GM18519 (cell line): Measurements from ENCODE around the gene MTMR10.

Experiments
- ATAC-seq: cut with Tn5 transposase; IDR thresholded peaks from one replicate; pipeline ENCODE4 v1.9.1; 2021; ENCODE audit warnings: mild to moderate bottlenecking, moderate library complexity; ENCODE audit not compliant: unreplicated experiment, low FRiP score

The MTMR10 gene

DNA sequence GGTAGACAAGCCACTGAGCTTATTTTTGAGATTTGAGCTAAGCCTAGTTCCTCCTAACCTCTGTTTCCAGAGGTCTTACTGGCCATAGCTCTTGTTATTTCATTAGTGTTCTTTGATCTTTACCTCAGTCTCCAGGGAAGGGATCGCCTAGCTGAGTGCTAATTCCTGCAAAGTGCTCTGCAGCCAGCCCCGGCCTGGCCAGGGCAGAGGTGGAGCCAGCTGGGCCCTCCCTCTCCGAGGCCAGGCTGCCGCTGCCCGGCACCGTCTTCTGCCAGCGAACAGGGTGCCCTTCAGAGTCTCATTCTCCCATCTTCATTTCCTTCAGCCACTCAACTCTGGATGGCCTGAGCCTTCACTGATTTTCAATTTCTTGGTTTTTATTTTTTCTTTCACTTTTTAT lies 68.0 kb downstream of the MTMR10 start:
- no peak for ATAC-seq

DNA sequence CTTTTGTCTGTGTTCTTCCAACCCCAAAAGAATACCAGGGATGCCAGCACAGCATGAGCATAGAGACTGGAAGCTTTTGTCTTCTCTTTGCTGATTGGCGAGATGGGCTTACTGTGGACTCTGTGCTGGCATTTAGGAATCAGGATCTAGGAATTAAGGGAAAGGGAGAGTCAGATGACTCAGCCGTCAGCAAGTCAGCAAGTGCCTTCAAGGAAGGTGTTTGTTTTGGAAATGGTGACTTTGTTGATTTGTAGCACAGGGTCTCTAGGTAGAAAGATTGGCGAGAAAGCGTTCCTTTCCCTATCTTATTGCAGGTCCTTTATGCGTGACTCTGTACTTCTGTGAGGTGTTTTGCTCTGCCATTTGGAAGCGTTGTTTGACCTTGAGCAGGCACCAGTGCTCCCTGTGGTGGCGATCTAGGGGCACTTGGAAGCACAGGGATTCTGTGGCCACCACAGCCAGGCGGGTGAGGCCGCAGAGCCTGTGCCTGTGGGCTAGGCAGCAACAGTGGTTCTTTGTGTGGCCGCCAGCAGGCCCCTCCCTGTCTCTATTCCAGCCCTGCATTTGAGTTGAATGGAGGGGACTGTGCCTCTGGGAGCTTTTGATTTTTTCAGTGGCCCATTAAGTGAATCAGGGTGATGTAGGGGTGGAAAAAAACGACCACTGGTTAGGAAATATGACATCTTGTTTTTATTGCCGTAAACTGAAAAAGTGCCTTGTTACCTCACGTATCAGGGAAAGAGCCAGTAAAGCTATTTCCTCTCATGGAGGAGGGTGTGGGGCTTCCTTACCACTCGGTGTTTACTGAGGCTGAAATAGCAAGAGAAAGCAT lies 68.7 kb downstream of the MTMR10 start:
- ATAC-seq: no peak

- ATAC-seq: no peak
Measured at GRCh38 chr15:30921781-30922479, 69.5 kb downstream of the MTMR10 start.

- no peak for ATAC-seq
Measured at GRCh38 chr15:30921106-30921505, 70.3 kb downstream of the MTMR10 start.

DNA sequence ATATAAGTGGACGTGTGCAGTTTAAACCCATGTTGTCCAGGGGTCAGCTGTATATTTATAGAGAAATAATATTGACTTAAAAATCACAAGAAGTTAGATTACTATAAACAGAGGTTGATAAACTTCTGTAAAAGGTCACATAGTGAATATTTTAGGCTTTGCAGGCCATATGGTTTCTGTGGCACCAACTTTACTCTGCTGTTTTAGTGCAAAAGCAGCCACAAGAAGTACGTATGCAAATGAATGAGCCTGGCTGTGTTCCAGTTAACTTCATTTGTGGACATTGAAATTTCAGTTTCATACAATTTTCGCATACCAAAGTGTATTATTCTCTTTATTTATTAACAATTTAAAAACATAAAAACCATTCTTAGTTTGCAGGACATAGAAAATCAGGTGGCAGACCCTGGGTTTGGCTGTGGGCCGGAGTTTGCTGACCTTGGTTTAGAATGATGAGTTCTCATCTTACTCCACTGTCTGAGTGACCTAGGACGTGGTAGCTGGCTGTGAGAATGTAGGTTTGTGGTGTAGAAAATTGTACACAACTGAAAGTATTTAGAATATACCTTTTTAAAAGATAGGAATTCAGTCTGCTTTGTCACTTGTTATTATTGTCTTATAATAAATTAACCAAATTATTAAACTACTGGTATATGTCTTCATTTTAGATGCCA lies 71.4 kb downstream of the MTMR10 start:
- ATAC-seq: no peak

DNA sequence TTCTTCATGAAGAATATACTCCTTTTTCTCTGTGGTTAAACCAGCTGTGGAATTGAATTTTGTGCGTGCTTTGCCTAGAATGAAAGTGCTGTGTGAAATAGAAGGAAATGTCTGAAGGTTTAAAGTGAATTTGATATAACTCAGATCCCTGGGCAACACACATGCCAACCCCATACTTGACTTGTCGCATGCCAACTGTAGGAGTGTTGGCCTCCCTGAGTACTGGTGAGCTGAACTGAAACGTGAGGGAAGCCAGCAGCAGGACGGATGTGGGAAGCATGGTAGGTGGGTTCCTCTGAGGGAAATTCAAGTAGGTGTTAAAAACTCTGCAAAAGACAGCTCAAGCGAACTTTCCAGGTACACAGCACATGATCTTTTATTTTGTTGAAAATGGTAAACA lies 73.1 kb downstream of the MTMR10 start:
- ATAC-seq: no peak

- ATAC-seq: no peak
Measured at GRCh38 chr15:30917675-30918074, 73.8 kb downstream of the MTMR10 start.

GRCh38 chr15:30917013-30917412 lies 74.4 kb downstream of the MTMR10 start:
- ATAC-seq: no peak

DNA sequence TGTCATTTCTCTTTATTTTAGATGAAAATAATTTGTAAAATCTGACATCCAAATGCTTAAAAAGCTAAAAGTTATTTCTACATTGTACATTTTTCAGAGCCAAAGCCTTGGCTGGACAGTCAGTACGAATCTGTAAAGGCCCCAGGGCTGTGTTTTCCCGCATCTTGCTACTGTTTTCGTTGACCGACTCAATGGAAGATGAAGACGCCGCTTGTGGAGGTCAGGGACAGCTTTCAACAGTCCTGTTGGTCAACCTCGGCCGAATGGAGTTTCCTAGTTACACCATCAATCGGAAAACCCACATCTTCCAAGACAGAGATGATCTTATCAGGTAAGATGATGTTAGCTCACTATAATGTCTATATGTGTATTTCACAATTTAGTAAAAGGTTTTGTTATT lies 77.7 kb downstream of the MTMR10 start:
- ATAC-seq: no peak

DNA sequence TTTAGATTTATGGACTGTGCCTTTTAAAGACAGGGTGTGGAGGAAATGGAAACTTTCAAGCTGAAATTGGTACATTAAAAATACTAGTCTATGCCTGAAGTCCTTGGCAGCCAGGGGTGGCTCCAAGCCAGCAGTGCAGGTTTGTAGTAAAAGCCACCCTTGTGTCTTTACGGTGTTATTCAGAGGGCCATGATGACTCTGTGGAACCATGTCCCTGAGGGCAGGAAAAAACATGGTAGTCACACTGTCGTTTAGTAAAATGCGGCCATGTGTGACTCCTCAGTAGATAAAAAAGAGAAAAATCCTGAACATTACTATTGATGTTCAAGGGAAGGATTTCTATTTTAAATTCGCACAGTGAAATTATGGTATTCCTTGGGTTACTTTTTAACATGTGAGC lies 85.1 kb downstream of the MTMR10 start:
- ATAC-seq: no peak

DNA sequence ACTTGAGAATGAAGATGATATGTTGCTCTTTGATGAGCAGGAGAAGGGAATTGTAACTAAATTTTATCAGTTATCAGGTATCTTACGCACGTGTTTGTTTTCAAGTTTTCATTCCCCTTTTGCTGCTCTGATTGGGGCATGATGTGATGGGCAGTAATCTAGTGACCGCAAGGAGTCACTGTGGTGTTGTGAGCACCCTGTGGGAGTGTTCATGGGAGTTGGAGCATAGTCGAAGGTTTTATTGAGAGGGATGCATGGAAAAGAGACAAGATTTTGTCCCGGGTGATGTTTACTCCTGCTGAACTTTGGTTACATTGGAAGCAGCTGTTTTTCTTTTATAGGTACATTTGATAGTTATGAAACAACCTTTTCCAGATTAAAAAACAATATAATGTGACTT lies 85.6 kb downstream of the MTMR10 start:
- ATAC-seq: no peak

- ATAC-seq: no peak
Measured at GRCh38 chr15:30904812-30905211, 86.6 kb downstream of the MTMR10 start.

DNA sequence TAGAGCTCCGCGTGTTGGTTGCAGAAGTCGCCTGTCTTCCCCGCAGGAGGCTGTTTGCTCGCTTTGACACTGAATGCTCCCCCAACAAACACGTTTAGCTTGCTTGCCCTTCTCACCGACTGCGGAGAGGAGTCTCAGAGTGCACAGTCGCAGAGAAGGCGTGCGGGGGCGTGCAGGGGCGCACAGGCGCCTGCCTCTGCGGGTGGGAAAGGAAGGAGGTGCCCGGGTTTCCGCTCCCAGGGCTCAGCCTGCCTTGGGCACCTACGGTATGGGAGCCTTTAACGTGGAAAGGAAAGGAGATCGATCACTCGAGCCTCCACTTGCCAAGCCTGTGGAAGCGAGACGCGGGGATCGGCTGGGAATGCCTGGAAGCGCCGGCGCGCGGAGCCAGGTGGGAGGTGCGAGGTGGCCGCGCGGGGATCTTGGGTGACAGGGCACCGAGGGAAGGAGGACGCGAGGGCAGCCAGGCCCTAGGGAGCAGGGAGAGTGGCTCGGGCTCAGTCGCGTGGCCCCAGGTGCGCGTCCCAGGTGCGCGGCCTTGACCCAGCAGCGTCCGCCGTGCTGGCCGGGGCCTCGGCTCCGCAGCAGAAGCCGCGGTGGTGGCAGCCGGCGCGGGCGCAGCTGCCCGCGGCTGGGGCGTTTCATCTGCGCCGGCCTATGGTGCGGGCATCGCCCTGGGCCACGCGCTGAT lies 87.8 kb downstream of the MTMR10 start, which contains the start of gene FAN1:
Gene FAN1 (plus strand): TSS at position 419 of the 691 bp plus-strand sequence. CDS start 749 bp downstream, outside the sequence.
- peak; percentile 75 for ATAC-seq

DNA sequence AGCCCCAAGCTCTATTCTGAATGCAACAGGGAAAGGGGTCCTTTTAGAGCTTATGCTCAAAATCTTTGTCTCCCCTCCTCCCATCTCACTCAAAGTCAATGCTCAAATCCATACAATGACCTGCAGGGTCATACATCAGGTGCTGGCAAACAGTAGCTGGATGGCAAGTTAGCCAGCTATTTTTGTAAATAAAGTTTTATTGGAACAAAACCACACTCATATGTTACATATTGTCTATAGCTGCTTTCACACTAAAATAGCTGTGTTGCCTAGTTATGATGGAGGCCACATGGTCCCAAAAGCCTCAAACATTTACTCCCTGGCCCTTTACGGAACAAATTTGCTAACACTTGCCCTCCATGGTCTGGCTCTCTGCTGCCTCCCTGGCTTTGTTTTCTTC lies 89.5 kb downstream of the MTMR10 start:
- ATAC-seq: no peak

DNA sequence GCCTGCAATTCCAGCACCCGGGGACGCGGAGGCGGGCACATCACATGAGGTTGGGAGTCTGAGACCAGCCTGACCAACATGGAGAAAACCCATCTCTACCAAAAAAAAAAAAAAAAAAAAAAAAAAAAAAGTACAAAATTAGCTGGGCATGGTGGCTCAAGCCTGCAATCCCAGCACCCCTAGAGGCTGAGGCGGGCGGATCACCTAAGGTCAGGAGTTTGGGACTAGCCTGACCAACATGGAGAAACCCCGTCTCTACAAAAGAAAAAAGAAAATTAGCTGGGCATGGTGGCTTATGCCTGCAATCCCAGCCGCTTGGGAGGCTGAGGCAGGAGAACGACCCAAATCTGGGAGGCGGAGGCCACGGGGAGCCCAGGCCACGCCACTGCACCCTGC lies 95.2 kb downstream of the MTMR10 start:
- ATAC-seq: no peak

GRCh38 chr15:30895461-30896210 lies 95.8 kb downstream of the MTMR10 start:
- no peak for ATAC-seq

- ATAC-seq: no peak
Measured at GRCh38 chr15:30889196-30889595, 102.2 kb downstream of the MTMR10 start.
